ENCODE data around the gene THBD. TPM values are rescaled to one million over a fixed set of nuclear protein-coding genes. Genes with fewer than 3 reads are reported as not detected.

THBD gene
- total RNA-seq, 4 donors from 2014 or later = 12.0 to 77.4 (median 39.5) TPM

GRCh38 chr20:23066772-23067171 is 17.3 kb upstream of the THBD start:
- no peak overlapping the region for H3K4me3 ChIP-seq
- H3K27me3 ChIP-seq = peaks cover 7% of the 10 kb centered on the region
- H3K4me1 ChIP-seq = peaks cover 0 to 13% (median 5%) of the 10 kb centered on the region in 3 donors
- WGBS, 2 donors (ENCODE audit: low coverage in 1 of 2) = 73 to 86% methylated on average over 2 to 3 of the region's 3 CpGs
- no peaks in the 10 kb centered on the region for H3K36me3 ChIP-seq
- H3K27ac ChIP-seq = no peak overlapping the region
- no peaks in the 10 kb centered on the region for H3K9me3 ChIP-seq
- no peak for ATAC-seq
- TF ChIP-seq POLR2AphosphoS5 (IDR thresholded peaks at IDR 0.05) = no peak
- TF ChIP-seq, protein P1, sequence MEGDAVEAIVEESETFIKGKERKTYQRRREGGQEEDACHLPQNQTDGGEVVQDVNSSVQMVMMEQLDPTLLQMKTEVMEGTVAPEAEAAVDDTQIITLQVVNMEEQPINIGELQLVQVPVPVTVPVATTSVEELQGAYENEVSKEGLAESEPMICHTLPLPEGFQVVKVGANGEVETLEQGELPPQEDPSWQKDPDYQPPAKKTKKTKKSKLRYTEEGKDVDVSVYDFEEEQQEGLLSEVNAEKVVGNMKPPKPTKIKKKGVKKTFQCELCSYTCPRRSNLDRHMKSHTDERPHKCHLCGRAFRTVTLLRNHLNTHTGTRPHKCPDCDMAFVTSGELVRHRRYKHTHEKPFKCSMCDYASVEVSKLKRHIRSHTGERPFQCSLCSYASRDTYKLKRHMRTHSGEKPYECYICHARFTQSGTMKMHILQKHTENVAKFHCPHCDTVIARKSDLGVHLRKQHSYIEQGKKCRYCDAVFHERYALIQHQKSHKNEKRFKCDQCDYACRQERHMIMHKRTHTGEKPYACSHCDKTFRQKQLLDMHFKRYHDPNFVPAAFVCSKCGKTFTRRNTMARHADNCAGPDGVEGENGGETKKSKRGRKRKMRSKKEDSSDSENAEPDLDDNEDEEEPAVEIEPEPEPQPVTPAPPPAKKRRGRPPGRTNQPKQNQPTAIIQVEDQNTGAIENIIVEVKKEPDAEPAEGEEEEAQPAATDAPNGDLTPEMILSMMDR (IDR thresholded peaks at IDR 0.05) = no peak
- no peak for TF ChIP-seq POLR2A (IDR thresholded peaks at IDR 0.05)
- TF ChIP-seq EP300 (IDR thresholded peaks at IDR 0.05) = no peak

GRCh38 chr20:23065266-23066201 is 16.1 kb upstream of the THBD start:
- WGBS, 2 donors (ENCODE audit: low coverage in 1 of 2) = 81 to 87% methylated on average over 7 to 9 of the region's 9 CpGs
- ATAC-seq = no peak
- Histone ChIP-seq H3K4me1 (peaks cover 0 to 25% (median 18%) of the 10 kb centered on the region in 3 donors), H3K4me3 (no peak overlapping the region), H3K36me3 (no peaks in the 10 kb centered on the region), H3K27ac (no peak overlapping the region), H3K27me3 (peaks cover 7% of the 10 kb centered on the region), H3K9me3 (no peaks in the 10 kb centered on the region)
- TF ChIP-seq, protein P1 (IDR thresholded peaks at IDR 0.05) = no peak
- TF ChIP-seq POLR2AphosphoS5 (IDR thresholded peaks at IDR 0.05) (no peak), EP300 (IDR thresholded peaks at IDR 0.05) (no peak), POLR2A (IDR thresholded peaks at IDR 0.05) (no peak)

GRCh38 chr20:23063581-23063980 is 14.1 kb upstream of the THBD start:
- no peak for ATAC-seq
- peaks cover 7% of the 10 kb centered on the region for H3K27me3 ChIP-seq
- no peaks in the 10 kb centered on the region for H3K36me3 ChIP-seq
- peaks cover 0 to 37% (median 26%) of the 10 kb centered on the region in 3 donors for H3K4me1 ChIP-seq
- no peak overlapping the region for H3K27ac ChIP-seq
- no peaks in the 10 kb centered on the region for H3K9me3 ChIP-seq
- H3K4me3 ChIP-seq = no peak overlapping the region
- 65 to 76% methylated on average over 2 of the region's 2 CpGs for WGBS, 2 donors (ENCODE audit: low coverage in 1 of 2)
- TF ChIP-seq POLR2AphosphoS5 (IDR thresholded peaks at IDR 0.05) = no peak
- TF ChIP-seq EP300 (IDR thresholded peaks at IDR 0.05) = no peak
- TF ChIP-seq POLR2A (IDR thresholded peaks at IDR 0.05) = no peak
- TF ChIP-seq, protein P1 (IDR thresholded peaks at IDR 0.05) = no peak

GRCh38 chr20:23063168-23063567 is 13.7 kb upstream of the THBD start:
- Histone ChIP-seq H3K36me3 (no peaks in the 10 kb centered on the region), H3K27me3 (peaks cover 7% of the 10 kb centered on the region), H3K4me3 (no peak overlapping the region), H3K27ac (no peak overlapping the region), H3K4me1 (peaks cover 0 to 37% (median 26%) of the 10 kb centered on the region in 3 donors), H3K9me3 (no peaks in the 10 kb centered on the region)
- 78 to 81% methylated on average over 3 of the region's 3 CpGs for WGBS, 2 donors (ENCODE audit: low coverage in 1 of 2)
- TF ChIP-seq, protein P1 (IDR thresholded peaks at IDR 0.05) = no peak
- TF ChIP-seq POLR2A (IDR thresholded peaks at IDR 0.05) = no peak
- no peak for TF ChIP-seq POLR2AphosphoS5 (IDR thresholded peaks at IDR 0.05)
- no peak for TF ChIP-seq EP300 (IDR thresholded peaks at IDR 0.05)
- ATAC-seq = no peak

GRCh38 chr20:23062632-23063031 is 13.2 kb upstream of the THBD start:
- Histone ChIP-seq H3K27ac (no peak overlapping the region), H3K27me3 (peaks cover 7% of the 10 kb centered on the region), H3K4me3 (no peak overlapping the region), H3K36me3 (no peaks in the 10 kb centered on the region), H3K9me3 (no peaks in the 10 kb centered on the region), H3K4me1 (peaks cover 0 to 37% (median 26%) of the 10 kb centered on the region in 3 donors)
- TF ChIP-seq EP300 (IDR thresholded peaks at IDR 0.05) (no peak), POLR2A (IDR thresholded peaks at IDR 0.05) (no peak), POLR2AphosphoS5 (IDR thresholded peaks at IDR 0.05) (no peak)
- no peak for ATAC-seq
